GM18873 (cell line): ENCODE results near the gene SLC16A2.
A peak's percentile ranks its signal among the peaks of the same experiment; 100 is the strongest.

Source experiments
- ATAC-seq: cut with Tn5 transposase; IDR thresholded peaks from one replicate; pipeline ENCODE4 v1.9.1; 2021; ENCODE audit warnings: mild to moderate bottlenecking, moderate library complexity, moderate number of reproducible peaks; ENCODE audit not compliant: unreplicated experiment, low FRiP score

SLC16A2 gene

GRCh38 chrX:74421036-74421739, at the start of gene SLC16A2:
Gene SLC16A2 (plus strand): TSS chrX:74421493. CDS start chrX:74421638, 145 bp downstream.
- no peak for ATAC-seq

DNA sequence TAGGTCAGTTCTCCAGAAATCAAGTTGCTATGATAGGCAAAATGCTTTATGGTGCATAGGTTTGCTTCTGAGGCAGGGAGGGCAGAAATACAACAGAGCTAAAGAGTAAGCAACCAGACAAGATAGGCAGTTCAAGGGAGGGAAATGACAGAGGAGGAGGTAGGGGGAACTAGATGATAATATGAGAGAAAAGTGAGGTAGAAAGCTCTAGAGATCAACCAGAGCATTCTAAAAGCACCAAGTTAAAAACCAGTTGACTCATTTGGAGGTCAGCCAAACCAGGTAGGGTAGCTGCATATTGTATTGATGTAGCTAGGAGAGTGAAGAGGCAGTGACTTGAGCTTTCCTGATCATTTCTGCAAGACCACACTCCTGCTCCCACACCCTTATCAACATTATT, 49.0 kb upstream of the SLC16A2 start:
- no peak for ATAC-seq

GRCh38 chrX:74377282-74377681, 44.0 kb upstream of the SLC16A2 start:
- ATAC-seq: no peak

- peak; percentile 60 for ATAC-seq
These were observed 38.7 kb upstream of the SLC16A2 start for GRCh38 chrX:74382613-74383012.

- ATAC-seq: no peak
These were observed 37.7 kb upstream of the SLC16A2 start for GRCh38 chrX:74383611-74384010.

- ATAC-seq: no peak
These were observed 32.1 kb upstream of the SLC16A2 start for GRCh38 chrX:74389016-74389722.

DNA sequence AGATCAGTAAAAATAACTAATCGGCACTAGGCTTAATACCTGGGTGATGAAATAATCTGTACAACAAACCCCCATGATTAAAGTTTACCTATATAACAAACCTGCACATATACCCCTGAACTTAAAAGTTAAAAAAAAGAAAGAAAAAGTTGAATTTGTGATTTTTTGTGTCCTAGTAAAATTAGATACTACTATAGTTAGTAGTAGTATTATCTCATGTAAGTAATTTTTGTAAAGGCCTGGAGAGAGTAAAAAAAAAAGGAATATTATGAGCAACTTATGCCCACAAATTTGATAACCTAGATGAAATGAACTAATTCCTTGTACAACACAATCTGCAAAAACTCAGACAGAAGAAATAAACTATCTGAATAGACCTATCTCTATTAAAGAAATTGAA, 25.7 kb upstream of the SLC16A2 start:
- ATAC-seq: no peak

- no peak for ATAC-seq
These were observed 15.3 kb upstream of the SLC16A2 start for GRCh38 chrX:74405973-74406489.

DNA sequence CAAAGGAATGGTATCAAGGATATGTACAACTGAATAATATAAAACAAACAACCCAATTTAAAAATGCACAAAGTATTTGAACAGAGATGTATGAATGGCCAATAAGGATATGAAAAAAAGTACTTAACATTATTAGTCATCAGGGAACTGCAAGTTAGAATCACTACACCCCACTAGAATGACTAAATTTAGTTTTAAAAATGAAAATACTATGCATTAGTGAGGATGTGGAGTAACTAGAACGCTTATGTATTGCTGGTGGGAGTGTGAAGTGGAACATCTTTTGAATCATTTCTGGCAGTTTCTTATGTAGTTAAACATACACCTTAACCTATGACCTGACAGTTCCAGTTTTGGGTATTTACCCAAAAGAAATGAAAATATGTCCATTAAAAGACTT, 13.0 kb upstream of the SLC16A2 start:
- no peak for ATAC-seq

DNA sequence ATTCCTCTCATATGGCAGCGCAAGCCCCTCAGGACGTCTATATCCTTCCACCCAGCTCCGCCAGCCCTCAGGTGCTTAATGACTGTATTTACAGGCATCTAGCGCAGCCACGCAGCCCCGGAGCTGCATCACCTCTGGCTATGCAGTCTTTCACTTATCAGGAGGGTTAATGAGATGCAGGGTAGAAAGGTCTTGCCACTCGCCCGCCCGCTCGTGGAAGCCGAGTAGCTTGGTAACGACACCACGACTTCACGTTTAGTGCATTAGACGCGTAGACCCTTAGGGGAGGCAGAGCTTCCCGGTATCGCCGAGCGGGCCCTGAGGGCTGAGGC, 1.5 kb upstream of the SLC16A2 start:
- no peak for ATAC-seq

GRCh38 chrX:74420196-74421035, 877 bp upstream of the SLC16A2 start:
- no peak for ATAC-seq

DNA sequence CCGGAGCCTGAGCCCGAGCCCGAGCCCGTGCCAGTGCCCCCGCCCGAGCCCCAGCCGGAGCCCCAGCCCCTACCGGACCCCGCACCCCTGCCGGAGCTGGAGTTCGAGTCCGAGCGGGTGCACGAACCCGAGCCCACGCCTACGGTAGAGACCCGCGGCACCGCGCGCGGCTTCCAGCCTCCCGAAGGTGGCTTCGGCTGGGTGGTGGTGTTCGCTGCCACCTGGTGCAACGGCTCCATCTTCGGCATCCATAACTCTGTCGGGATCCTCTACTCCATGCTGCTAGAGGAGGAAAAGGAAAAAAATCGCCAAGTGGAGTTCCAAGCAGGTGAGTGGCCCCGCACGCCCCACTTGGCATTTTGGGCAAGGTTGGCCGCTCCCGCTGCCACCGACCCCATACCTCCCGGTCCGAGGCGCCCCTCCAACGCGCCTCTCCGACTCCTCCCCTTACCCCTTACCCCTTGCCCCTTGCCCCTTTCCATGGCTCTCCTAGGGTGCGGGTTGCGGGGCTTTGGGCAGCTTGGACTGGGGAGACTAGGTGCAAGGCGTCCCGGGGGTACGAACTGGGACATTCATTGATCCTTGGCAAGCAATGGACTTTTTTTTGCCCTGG, 553 bp downstream of the SLC16A2 start:
- ATAC-seq: no peak

DNA sequence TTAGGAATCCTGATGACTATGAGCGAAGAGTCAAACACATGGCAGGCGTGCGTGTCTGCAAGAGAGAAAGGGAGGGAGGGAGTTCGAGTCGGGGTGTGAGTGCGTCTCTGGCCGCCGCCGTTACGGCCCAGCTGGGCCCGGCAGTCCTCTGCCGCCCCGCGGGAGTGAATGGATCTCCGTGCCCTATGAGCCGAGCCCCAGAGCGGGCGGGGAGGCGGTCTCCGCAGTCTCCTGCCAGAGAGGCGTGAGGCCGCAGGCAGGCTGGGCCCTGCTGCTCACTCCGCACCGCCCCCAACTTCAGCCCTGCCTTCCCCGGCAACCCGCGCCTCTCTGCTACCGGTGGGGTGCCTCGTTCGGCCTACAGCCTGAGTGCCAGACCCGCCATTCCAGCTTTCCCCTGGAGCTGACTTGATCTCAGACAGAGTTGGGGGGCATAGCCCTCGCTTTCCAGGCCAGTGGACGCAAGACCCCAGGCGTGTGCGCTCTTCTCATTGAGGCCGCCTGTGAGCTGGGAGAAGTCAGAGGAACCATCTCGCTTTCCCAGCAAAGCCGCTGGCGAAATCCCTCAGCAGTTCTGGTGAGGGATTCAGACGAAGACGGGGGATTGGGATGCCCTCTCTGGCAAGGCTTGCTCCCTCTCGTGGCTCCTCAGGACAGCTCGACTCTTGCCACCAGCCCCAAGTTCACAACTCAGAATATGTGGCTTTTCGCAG, 1.4 kb downstream of the SLC16A2 start:
- ATAC-seq: no peak

DNA sequence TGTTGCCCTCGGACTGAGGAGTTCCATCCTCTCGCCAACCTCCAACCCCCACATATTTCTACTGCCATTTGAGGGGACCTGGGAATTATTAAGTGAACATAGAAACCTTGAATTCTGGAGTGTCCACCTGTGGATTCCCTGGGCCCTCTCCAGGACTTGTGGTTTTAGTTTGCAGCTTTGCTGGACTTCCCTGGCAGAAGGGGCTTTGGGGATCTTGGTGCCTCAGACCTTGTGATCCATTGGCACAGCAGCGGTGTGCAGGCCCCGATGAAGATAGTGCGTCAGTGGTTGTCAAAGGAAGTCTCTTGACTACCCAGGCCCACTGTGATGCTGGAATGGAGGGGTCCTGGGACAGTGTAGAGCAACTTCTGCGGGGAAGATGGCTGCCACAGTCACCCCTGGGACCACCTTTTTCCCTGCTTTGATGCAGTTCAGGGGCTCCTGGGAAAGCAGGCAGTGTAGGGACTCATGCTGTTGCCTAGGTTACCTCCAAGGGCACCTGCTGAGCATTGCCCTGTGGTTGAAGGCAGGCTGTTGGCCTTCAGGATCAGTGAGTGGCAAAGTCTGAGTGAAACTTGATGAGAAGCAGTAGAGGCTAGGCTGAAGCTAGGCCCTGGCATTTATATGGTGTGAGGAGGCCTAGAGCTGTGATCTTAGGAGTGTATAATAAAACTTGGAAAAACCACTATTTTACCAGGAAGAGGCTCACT, 2.2 kb downstream of the SLC16A2 start:
- ATAC-seq: no peak

DNA sequence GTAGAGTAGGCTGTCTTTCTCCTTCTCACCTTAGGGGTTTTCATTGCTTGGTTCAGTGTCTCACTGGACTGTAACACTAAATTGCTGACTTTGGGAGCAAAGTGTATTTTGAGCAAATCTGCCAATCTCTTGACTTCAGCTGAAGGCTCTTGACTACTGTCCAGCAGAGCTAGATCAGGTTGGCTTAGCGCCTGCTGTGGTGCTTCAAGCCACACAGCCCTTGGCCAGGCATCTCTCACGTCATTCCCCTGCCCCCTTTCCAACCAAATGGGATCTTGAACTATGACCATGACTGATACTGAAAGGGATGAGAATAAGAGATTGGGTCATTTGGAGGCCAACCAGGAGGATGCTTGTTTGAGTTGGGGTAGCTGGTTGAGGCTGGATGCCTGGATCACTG, 4.8 kb downstream of the SLC16A2 start:
- ATAC-seq: no peak

DNA sequence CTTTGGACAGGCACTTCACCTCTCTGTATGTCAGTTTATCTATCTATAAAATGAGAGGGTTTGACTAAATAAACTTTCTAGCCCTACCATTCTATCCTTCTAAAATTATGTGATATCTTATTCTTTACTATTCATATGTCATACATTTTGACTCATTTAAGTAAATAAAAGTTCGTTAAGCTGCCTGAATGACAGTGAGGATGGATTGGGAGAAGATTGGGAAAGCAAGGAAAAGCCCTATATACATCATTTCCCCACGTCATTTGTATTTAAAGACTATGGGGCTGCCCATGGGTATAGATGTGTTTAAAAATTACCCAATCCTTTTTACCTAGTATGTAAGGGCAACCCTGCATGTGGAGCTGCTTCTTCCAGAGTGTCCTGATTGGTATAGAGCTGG, 5.3 kb downstream of the SLC16A2 start:
- ATAC-seq: no peak

DNA sequence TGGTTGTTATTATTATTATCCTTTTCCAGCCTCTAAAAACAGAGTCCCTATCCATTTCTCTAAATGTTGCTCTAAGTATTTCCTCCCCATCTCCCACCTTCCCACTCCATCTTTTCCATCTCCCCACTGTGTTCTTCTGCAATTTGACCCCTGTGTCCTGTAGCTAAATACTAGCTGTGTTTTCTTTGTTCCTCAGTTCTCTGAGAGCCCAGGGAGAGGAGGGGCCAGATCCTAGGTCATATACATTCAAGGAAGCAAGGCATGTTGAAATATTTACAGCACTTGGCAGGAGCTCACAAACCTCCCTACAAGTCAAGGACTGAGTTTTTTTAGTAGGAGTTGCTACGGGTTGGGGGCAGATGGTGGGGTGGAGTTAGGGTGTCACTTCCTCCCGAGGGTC, 10.5 kb downstream of the SLC16A2 start:
- no peak for ATAC-seq

DNA sequence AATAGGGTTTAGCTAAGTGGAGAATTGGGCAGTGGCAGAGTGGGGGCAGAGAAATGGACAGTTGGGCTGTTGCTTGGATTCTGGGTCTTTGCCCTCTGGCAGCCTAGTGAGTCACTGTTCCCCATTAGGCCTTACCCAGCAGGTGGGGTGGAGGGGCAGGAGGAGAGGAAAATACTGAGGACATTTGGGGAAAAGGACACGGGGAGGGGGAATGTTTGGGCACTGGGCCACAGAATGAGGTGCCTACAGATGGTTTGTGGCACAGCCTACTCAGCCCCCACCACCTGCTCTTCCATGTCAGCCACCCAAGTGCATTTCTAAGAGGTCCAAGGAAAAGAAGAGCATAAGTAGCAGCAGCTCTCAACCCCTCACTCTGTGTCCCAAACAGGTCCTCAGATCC, 13.0 kb downstream of the SLC16A2 start:
- no peak for ATAC-seq

DNA sequence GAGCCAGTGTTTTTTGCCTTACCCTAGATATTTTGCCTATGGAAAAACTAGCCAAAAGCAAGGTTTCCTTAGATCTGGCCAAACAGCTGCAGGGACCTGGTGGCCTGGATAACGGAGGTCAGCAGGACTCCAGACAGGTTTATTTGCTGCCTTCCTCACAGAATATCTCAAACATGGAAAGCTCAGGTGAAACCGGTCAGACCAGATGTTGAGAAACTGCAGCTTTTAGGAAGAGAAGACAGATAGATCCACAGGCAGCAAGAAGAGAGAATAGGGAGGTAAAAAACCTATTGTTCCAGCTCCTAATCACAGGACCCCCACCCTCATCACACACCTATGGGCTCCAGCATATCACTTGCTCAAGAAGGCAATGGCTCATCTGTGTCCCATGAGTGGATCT, 16.2 kb downstream of the SLC16A2 start:
- ATAC-seq: no peak

- ATAC-seq: no peak
These were observed 17.5 kb downstream of the SLC16A2 start for GRCh38 chrX:74438764-74439163.
